Measurements from ENCODE around the gene SMIM5. TPM values are rescaled to one million over a fixed set of nuclear protein-coding genes. Genes with fewer than 3 reads are reported as not detected.

The SMIM5 gene
- 0.54 to 1.1 TPM (median 0.86 TPM) in 5 replicates for total RNA-seq (2022; extraction: Qiagen RNA extraction; ENCODE audit: low read depth)

GRCh38 chr17:75632863-75633485 is at the start of gene SMIM5:
Gene SMIM5, plus strand, starts transcription at chr17:75633434. Its CDS starts 6,768 bp downstream, at chr17:75640202.

GRCh38 chr17:75587675-75588595 is 45.3 kb upstream of the SMIM5 start, which contains the start of gene MYO15B:
Gene MYO15B, plus strand, starts transcription at chr17:75587800. Its CDS starts 258 bp downstream, at chr17:75588058.

GRCh38 chr17:75666959-75667790 is 33.9 kb downstream of the SMIM5 start, which contains the start of the genes RECQL5 and SAP30BP:
Gene RECQL5, minus strand, starts transcription at chr17:75667154. Its CDS starts 597 bp downstream, at chr17:75666557.
Gene SAP30BP, plus strand, starts transcription at chr17:75667338. Its CDS starts 35 bp downstream, at chr17:75667373.

Other genes with a start within 250 kb of the SMIM5 start
- gene GRB2, start 227.8 kb upstream of the SMIM5 start, total RNA-seq (2022; extraction: Qiagen RNA extraction; ENCODE audit: low read depth), result 87.9 to 114 TPM (median 99.8 TPM) in 5 replicates
- 38.2 to 53.1 TPM (median 46.0 TPM) in 5 replicates for gene TMEM94, start 176.8 kb upstream of the SMIM5 start, total RNA-seq (2022; extraction: Qiagen RNA extraction; ENCODE audit: low read depth)
- gene CASKIN2, start 117.9 kb upstream of the SMIM5 start, total RNA-seq (2022; extraction: Qiagen RNA extraction; ENCODE audit: low read depth), result 7.2 to 13.6 TPM (median 11.7 TPM) in 5 replicates
- gene TSEN54, start 116.9 kb upstream of the SMIM5 start, total RNA-seq (2022; extraction: Qiagen RNA extraction; ENCODE audit: low read depth), result 30.7 to 45.6 TPM (median 42.3 TPM) in 5 replicates
- gene LLGL2, start 107.7 kb upstream of the SMIM5 start, total RNA-seq (2022; extraction: Qiagen RNA extraction; ENCODE audit: low read depth), result 19.9 to 32.7 TPM (median 28.7 TPM) in 5 replicates
- 38.8 to 59.9 TPM (median 49.7 TPM) in 5 replicates for gene MYO15B, start 45.6 kb upstream of the SMIM5 start, total RNA-seq (2022; extraction: Qiagen RNA extraction; ENCODE audit: low read depth)
- 21.9 to 29.3 TPM (median 29.2 TPM) in 5 replicates for gene RECQL5, start 33.7 kb downstream of the SMIM5 start, total RNA-seq (2022; extraction: Qiagen RNA extraction; ENCODE audit: low read depth)
- gene SAP30BP, start 33.9 kb downstream of the SMIM5 start, total RNA-seq (2022; extraction: Qiagen RNA extraction; ENCODE audit: low read depth), result 113 to 128 TPM (median 120 TPM) in 5 replicates
- 74.8 to 94.7 TPM (median 80.4 TPM) in 5 replicates for gene ITGB4, start 88.0 kb downstream of the SMIM5 start, total RNA-seq (2022; extraction: Qiagen RNA extraction; ENCODE audit: low read depth)
- 56.7 to 84.6 TPM (median 80.2 TPM) in 5 replicates for gene GALK1, start 131.8 kb downstream of the SMIM5 start, total RNA-seq (2022; extraction: Qiagen RNA extraction; ENCODE audit: low read depth)
- gene UNK, start 151.4 kb downstream of the SMIM5 start, total RNA-seq (2022; extraction: Qiagen RNA extraction; ENCODE audit: low read depth), result 25.8 to 33.0 TPM (median 30.3 TPM) in 5 replicates
- 3.3 to 7.1 TPM (median 6.1 TPM) in 5 replicates for gene UNC13D, start 211.0 kb downstream of the SMIM5 start, total RNA-seq (2022; extraction: Qiagen RNA extraction; ENCODE audit: low read depth)
- 83.3 to 93.3 TPM (median 89.9 TPM) in 5 replicates for gene WBP2, start 221.9 kb downstream of the SMIM5 start, total RNA-seq (2022; extraction: Qiagen RNA extraction; ENCODE audit: low read depth)
- 126 to 197 TPM (median 175 TPM) in 5 replicates for gene TRIM47, start 245.1 kb downstream of the SMIM5 start, total RNA-seq (2022; extraction: Qiagen RNA extraction; ENCODE audit: low read depth)